ENCODE measurements around the gene DNAAF9.

DNA sequence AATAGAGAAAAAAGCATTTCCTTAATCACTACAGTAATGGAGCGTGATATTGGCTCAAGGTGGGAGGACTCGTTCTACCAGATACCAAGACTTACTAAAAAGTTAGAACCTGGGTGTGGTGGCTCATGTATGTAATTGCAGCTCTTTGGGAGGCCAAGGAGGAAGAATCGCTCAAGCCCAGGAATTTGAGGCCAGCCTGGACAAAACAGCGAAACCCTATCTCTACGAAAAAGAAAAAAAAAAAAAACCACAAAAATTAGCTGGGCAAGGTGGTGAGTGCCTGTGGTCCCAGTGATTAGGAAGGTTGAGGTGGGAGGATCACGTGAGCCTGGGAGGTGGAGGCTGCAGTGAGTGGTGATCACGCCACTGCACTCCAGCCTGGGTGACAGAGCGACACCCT lies 39.3 kb upstream of the DNAAF9 start:
- TF ChIP-seq, protein P1, sequence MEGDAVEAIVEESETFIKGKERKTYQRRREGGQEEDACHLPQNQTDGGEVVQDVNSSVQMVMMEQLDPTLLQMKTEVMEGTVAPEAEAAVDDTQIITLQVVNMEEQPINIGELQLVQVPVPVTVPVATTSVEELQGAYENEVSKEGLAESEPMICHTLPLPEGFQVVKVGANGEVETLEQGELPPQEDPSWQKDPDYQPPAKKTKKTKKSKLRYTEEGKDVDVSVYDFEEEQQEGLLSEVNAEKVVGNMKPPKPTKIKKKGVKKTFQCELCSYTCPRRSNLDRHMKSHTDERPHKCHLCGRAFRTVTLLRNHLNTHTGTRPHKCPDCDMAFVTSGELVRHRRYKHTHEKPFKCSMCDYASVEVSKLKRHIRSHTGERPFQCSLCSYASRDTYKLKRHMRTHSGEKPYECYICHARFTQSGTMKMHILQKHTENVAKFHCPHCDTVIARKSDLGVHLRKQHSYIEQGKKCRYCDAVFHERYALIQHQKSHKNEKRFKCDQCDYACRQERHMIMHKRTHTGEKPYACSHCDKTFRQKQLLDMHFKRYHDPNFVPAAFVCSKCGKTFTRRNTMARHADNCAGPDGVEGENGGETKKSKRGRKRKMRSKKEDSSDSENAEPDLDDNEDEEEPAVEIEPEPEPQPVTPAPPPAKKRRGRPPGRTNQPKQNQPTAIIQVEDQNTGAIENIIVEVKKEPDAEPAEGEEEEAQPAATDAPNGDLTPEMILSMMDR (conservative IDR thresholded peaks at IDR 0.05; ENCODE audit: low read length), result no peak
- TF ChIP-seq EZH2phosphoT487 (IDR thresholded peaks at IDR 0.05; ENCODE audit: borderline replicate concordance, low read depth, low read length), result no peak
